GM21515 (cell line): ENCODE data around the gene TUBB8.
"Not testable (repeated sequence)": the region's sequence is repeated elsewhere in the genome, so short reads cannot be mapped to it uniquely, and the experiment has no call there.

Source experiments
- ATAC-seq: cut with Tn5 transposase; IDR thresholded peaks from one replicate; pipeline ENCODE4 v1.9.1; 2021; ENCODE audit not compliant: unreplicated experiment

Gene TUBB8

GRCh38 chr10:49926-50325, 830 bp upstream of the TUBB8 start:
- not testable (repeated sequence) for ATAC-seq

GRCh38 chr10:47864-48263, 1.2 kb downstream of the TUBB8 start:
- not testable (repeated sequence) for ATAC-seq

GRCh38 chr10:13315-13635, 35.8 kb downstream of the TUBB8 start:
- ATAC-seq: not testable (repeated sequence)

GRCh38 chr10:12444-13314, 36.4 kb downstream of the TUBB8 start:
- not testable (repeated sequence) for ATAC-seq

- not testable (repeated sequence) for ATAC-seq
Observed at GRCh38 chr10:11260-11659, 37.8 kb downstream of the TUBB8 start.

GRCh38 chr10:10261-10971, 38.7 kb downstream of the TUBB8 start:
- not testable (repeated sequence) for ATAC-seq
